Measurements from ENCODE around the gene PAX7.
"Not testable (repeated sequence)": the region's sequence is repeated elsewhere in the genome, so short reads cannot be mapped to it uniquely, and the experiment has no call there.

The PAX7 gene

GRCh38 chr1:18750600-18750999, 120.0 kb downstream of the PAX7 start:
- H3K9me3 ChIP-seq (ENCODE audit: insufficient read depth, low read depth, low read length) = peaks cover 5% of the 10 kb centered on the region
- H3K9ac ChIP-seq (ENCODE audit: low read depth, low read length) = no peak overlapping the region
- H3K36me3 ChIP-seq (ENCODE audit: insufficient read depth, low read length) = no peaks in the 10 kb centered on the region
- H3K27ac ChIP-seq (ENCODE audit: low read depth, low read length) = no peak overlapping the region
- no peaks in the 10 kb centered on the region for H3K4me1 ChIP-seq (ENCODE audit: insufficient read depth, low read length)
- H3K27me3 ChIP-seq (ENCODE audit: insufficient read depth, low read length) = peaks cover 5% of the 10 kb centered on the region; the same call in 1 of the 2 replicates
- 86% methylated on average over 2 of the region's 2 CpGs for WGBS
- H3K4me3 ChIP-seq (ENCODE audit: low read length) = no peak overlapping the region

- no peaks in the 10 kb centered on the region for H3K4me1 ChIP-seq (ENCODE audit: insufficient read depth, low read length)
- no peak overlapping the region for H3K4me3 ChIP-seq (ENCODE audit: low read length)
- WGBS = 82% methylated on average over 4 of the region's 4 CpGs
- no peak overlapping the region for H3K27ac ChIP-seq (ENCODE audit: low read depth, low read length)
- H3K9ac ChIP-seq (ENCODE audit: low read depth, low read length) = no peak overlapping the region
- peaks cover 5% of the 10 kb centered on the region for H3K9me3 ChIP-seq (ENCODE audit: insufficient read depth, low read depth, low read length)
- no peaks in the 10 kb centered on the region for H3K36me3 ChIP-seq (ENCODE audit: insufficient read depth, low read length)
- peaks cover 5% of the 10 kb centered on the region; the same call in 1 of the 2 replicates for H3K27me3 ChIP-seq (ENCODE audit: insufficient read depth, low read length)
Observed at GRCh38 chr1:18751425-18751824, 120.8 kb downstream of the PAX7 start.

GRCh38 chr1:18752409-18752808, 121.8 kb downstream of the PAX7 start:
- Histone ChIP-seq H3K9ac (ENCODE audit: low read depth, low read length) (no peak overlapping the region), H3K4me1 (ENCODE audit: insufficient read depth, low read length) (no peaks in the 10 kb centered on the region), H3K36me3 (ENCODE audit: insufficient read depth, low read length) (no peaks in the 10 kb centered on the region), H3K4me3 (ENCODE audit: low read length) (no peak overlapping the region), H3K9me3 (ENCODE audit: insufficient read depth, low read depth, low read length) (peaks cover 5% of the 10 kb centered on the region), H3K27me3 (ENCODE audit: insufficient read depth, low read length) (peaks cover 5% of the 10 kb centered on the region; the same call in 1 of the 2 replicates), H3K27ac (ENCODE audit: low read depth, low read length) (no peak overlapping the region)

- WGBS = 94% methylated on average over 3 of the region's 3 CpGs
- no peaks in the 10 kb centered on the region for H3K4me1 ChIP-seq (ENCODE audit: insufficient read depth, low read length)
- no peaks in the 10 kb centered on the region; the same call in none of the 2 replicates for H3K27me3 ChIP-seq (ENCODE audit: insufficient read depth, low read length)
- H3K9me3 ChIP-seq (ENCODE audit: insufficient read depth, low read depth, low read length) = peaks cover 5% of the 10 kb centered on the region; the same call in 1 of the 2 replicates
- no peaks in the 10 kb centered on the region for H3K36me3 ChIP-seq (ENCODE audit: insufficient read depth, low read length)
- H3K27ac ChIP-seq (ENCODE audit: low read depth, low read length) = no peak overlapping the region
- H3K9ac ChIP-seq (ENCODE audit: low read depth, low read length) = no peak overlapping the region
- H3K4me3 ChIP-seq (ENCODE audit: low read length) = no peak overlapping the region
Observed at GRCh38 chr1:18760156-18760555, 129.5 kb downstream of the PAX7 start.

- WGBS = 86% methylated on average over 14 of the region's 14 CpGs
- Histone ChIP-seq H3K9ac (ENCODE audit: low read depth, low read length) (no peak overlapping the region), H3K9me3 (ENCODE audit: insufficient read depth, low read depth, low read length) (peaks cover 5% of the 10 kb centered on the region; the same call in 1 of the 2 replicates), H3K27ac (ENCODE audit: low read depth, low read length) (no peak overlapping the region), H3K4me3 (ENCODE audit: low read length) (no peak overlapping the region), H3K36me3 (ENCODE audit: insufficient read depth, low read length) (no peaks in the 10 kb centered on the region), H3K27me3 (ENCODE audit: insufficient read depth, low read length) (no peaks in the 10 kb centered on the region; the same call in 1 of the 2 replicates), H3K4me1 (ENCODE audit: insufficient read depth, low read length) (no peaks in the 10 kb centered on the region)
Observed at GRCh38 chr1:18761948-18762840, 131.5 kb downstream of the PAX7 start.

GRCh38 chr1:18764362-18764761, 133.7 kb downstream of the PAX7 start:
- Histone ChIP-seq H3K4me3 (ENCODE audit: low read length) (no peak overlapping the region), H3K27ac (ENCODE audit: low read depth, low read length) (no peak overlapping the region), H3K27me3 (ENCODE audit: insufficient read depth, low read length) (no peaks in the 10 kb centered on the region), H3K9me3 (ENCODE audit: insufficient read depth, low read depth, low read length) (no peaks in the 10 kb centered on the region), H3K36me3 (ENCODE audit: insufficient read depth, low read length) (no peaks in the 10 kb centered on the region), H3K9ac (ENCODE audit: low read depth, low read length) (no peak overlapping the region), H3K4me1 (ENCODE audit: insufficient read depth, low read length) (no peaks in the 10 kb centered on the region)
- 85% methylated on average over 6 of the region's 7 CpGs for WGBS

- no peak overlapping the region for H3K9ac ChIP-seq (ENCODE audit: low read depth, low read length)
- 89% methylated on average over 7 of the region's 7 CpGs for WGBS
- no peaks in the 10 kb centered on the region for H3K4me1 ChIP-seq (ENCODE audit: insufficient read depth, low read length)
- no peak overlapping the region for H3K27ac ChIP-seq (ENCODE audit: low read depth, low read length)
- no peak overlapping the region for H3K4me3 ChIP-seq (ENCODE audit: low read length)
- no peaks in the 10 kb centered on the region for H3K9me3 ChIP-seq (ENCODE audit: insufficient read depth, low read depth, low read length)
- no peaks in the 10 kb centered on the region for H3K36me3 ChIP-seq (ENCODE audit: insufficient read depth, low read length)
- H3K27me3 ChIP-seq (ENCODE audit: insufficient read depth, low read length) = no peaks in the 10 kb centered on the region
Observed at GRCh38 chr1:18765725-18766124, 135.1 kb downstream of the PAX7 start.

- WGBS = 91% methylated on average over 2 of the region's 2 CpGs
- Histone ChIP-seq H3K36me3 (ENCODE audit: insufficient read depth, low read length) (no peaks in the 10 kb centered on the region), H3K27me3 (ENCODE audit: insufficient read depth, low read length) (no peaks in the 10 kb centered on the region), H3K9ac (ENCODE audit: low read depth, low read length) (no peak overlapping the region), H3K27ac (ENCODE audit: low read depth, low read length) (no peak overlapping the region), H3K4me3 (ENCODE audit: low read length) (no peak overlapping the region), H3K4me1 (ENCODE audit: insufficient read depth, low read length) (no peaks in the 10 kb centered on the region), H3K9me3 (ENCODE audit: insufficient read depth, low read depth, low read length) (no peaks in the 10 kb centered on the region)
Observed at GRCh38 chr1:18766328-18766727, 135.7 kb downstream of the PAX7 start.

GRCh38 chr1:18767576-18767975, 136.9 kb downstream of the PAX7 start:
- H3K9me3 ChIP-seq (ENCODE audit: insufficient read depth, low read depth, low read length); H3K27ac ChIP-seq (ENCODE audit: low read depth, low read length); H3K4me3 ChIP-seq (ENCODE audit: low read length); H3K27me3 ChIP-seq (ENCODE audit: insufficient read depth, low read length); H3K4me1 ChIP-seq (ENCODE audit: insufficient read depth, low read length); H3K36me3 ChIP-seq (ENCODE audit: insufficient read depth, low read length); H3K9ac ChIP-seq (ENCODE audit: low read depth, low read length): not testable (repeated sequence)
- 89% methylated on average over 5 of the region's 5 CpGs for WGBS

- Histone ChIP-seq H3K4me3 (ENCODE audit: low read length) (no peak overlapping the region), H3K27ac (ENCODE audit: low read depth, low read length) (no peak overlapping the region), H3K9me3 (ENCODE audit: insufficient read depth, low read depth, low read length) (no peaks in the 10 kb centered on the region), H3K9ac (ENCODE audit: low read depth, low read length) (no peak overlapping the region), H3K27me3 (ENCODE audit: insufficient read depth, low read length) (no peaks in the 10 kb centered on the region), H3K4me1 (ENCODE audit: insufficient read depth, low read length) (no peaks in the 10 kb centered on the region), H3K36me3 (ENCODE audit: insufficient read depth, low read length) (no peaks in the 10 kb centered on the region)
- 91% methylated on average over 4 of the region's 4 CpGs for WGBS
Observed at GRCh38 chr1:18768086-18768485, 137.4 kb downstream of the PAX7 start.

GRCh38 chr1:18769140-18769539, 138.5 kb downstream of the PAX7 start:
- Histone ChIP-seq H3K9ac (ENCODE audit: low read depth, low read length) (no peak overlapping the region), H3K27me3 (ENCODE audit: insufficient read depth, low read length) (no peaks in the 10 kb centered on the region), H3K36me3 (ENCODE audit: insufficient read depth, low read length) (no peaks in the 10 kb centered on the region), H3K9me3 (ENCODE audit: insufficient read depth, low read depth, low read length) (no peaks in the 10 kb centered on the region), H3K4me3 (ENCODE audit: low read length) (no peak overlapping the region), H3K27ac (ENCODE audit: low read depth, low read length) (no peak overlapping the region), H3K4me1 (ENCODE audit: insufficient read depth, low read length) (no peaks in the 10 kb centered on the region)
- WGBS = 88% methylated on average over 7 of the region's 7 CpGs
